ENCODE measurements around the gene CDK18. TPM values are rescaled to one million over a fixed set of nuclear protein-coding genes. Genes with fewer than 3 reads are reported as not detected.

CDK18 gene
- total RNA-seq, 1 donor from 2014 or later = 26.4 TPM

- peaks cover 19% of the 10 kb centered on the region for H3K27me3 Mint-ChIP-seq (ENCODE audit: low read depth)
- DNase-seq (ENCODE audit: low read depth, low spot score) = no peak
- no peaks in the 10 kb centered on the region for H3K4me1 Mint-ChIP-seq
- TF ChIP-seq CTCF (conservative IDR thresholded peaks at IDR 0.05) = no peak
- H3K9me3 Mint-ChIP-seq = no peaks in the 10 kb centered on the region
- no peak overlapping the region for H3K4me3 Mint-ChIP-seq
- H3K27ac Mint-ChIP-seq (ENCODE audit: unreplicated experiment) = no peak overlapping the region
- H3K36me3 Mint-ChIP-seq (ENCODE audit: low read depth) = no peaks in the 10 kb centered on the region
These were observed 77.0 kb downstream of the CDK18 start for GRCh38 chr1:205581321-205581980.

DNA sequence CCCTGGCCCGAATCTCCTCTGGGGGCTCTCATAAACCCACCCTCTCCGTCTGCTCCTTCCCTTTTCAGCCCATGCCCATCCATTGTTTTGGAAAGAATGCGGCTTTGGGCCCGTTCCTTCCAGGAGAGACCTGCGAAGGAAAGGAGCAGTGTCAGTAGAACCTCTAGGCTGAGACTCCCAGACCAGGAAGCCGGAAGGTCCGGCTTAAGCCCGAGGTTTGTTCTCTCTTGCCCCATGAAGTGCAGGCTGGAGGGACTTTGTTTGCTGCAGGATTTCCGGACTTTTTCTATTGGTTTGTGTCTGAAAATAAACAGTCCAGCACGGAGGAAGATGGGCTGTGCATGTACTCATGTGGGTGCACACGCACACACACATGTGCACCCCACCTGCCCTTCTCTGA, 77.6 kb downstream of the CDK18 start:
- Mint-ChIP-seq H3K4me3 (no peak overlapping the region), H3K27ac (ENCODE audit: unreplicated experiment) (no peak overlapping the region), H3K27me3 (ENCODE audit: low read depth) (peaks cover 13% of the 10 kb centered on the region), H3K36me3 (ENCODE audit: low read depth) (no peaks in the 10 kb centered on the region), H3K9me3 (no peaks in the 10 kb centered on the region), H3K4me1 (no peaks in the 10 kb centered on the region)
- TF ChIP-seq CTCF (conservative IDR thresholded peaks at IDR 0.05) = no peak
- DNase-seq (ENCODE audit: low read depth, low spot score) = no peak

Other genes starting within 250 kb of the CDK18 start
- gene NUAK2, start 182.9 kb upstream of the CDK18 start, total RNA-seq = 14.7 and 15.4 TPM in 2 replicates
- 46.6 and 46.7 TPM in 2 replicates for gene KLHDC8A, start 147.7 kb upstream of the CDK18 start, total RNA-seq
- 10.2 and 10.7 TPM in 2 replicates for gene LEMD1, start 82.6 kb upstream of the CDK18 start, total RNA-seq
- gene BLACAT1, start 48.6 kb upstream of the CDK18 start, total RNA-seq = 3.8 and 3.9 TPM in 2 replicates
- gene ELK4, start 127.3 kb downstream of the CDK18 start, total RNA-seq = 30.1 and 33.1 TPM in 2 replicates
- gene SLC45A3, start 175.8 kb downstream of the CDK18 start, total RNA-seq = 13.1 and 14.0 TPM in 2 replicates
- 440 and 491 TPM in 2 replicates for gene NUCKS1, start 245.5 kb downstream of the CDK18 start, total RNA-seq